ENCODE results near the gene TSHZ2.
"Not testable (repeated sequence)": the region's sequence is repeated elsewhere in the genome, so short reads cannot be mapped to it uniquely, and the experiment has no call there.

The TSHZ2 gene

GRCh38 chr20:53349730-53350129, 377.6 kb downstream of the TSHZ2 start:
- no peak for DNase-seq (ENCODE audit: low spot score)

GRCh38 chr20:53352727-53353440, 380.7 kb downstream of the TSHZ2 start:
- DNase-seq (ENCODE audit: low spot score): no peak

- DNase-seq (ENCODE audit: low spot score): no peak
Observed at GRCh38 chr20:53354314-53354713, 382.2 kb downstream of the TSHZ2 start.

GRCh38 chr20:53355790-53356189, 383.6 kb downstream of the TSHZ2 start:
- DNase-seq (ENCODE audit: low spot score): no peak

GRCh38 chr20:53359425-53359824, 387.3 kb downstream of the TSHZ2 start:
- DNase-seq (ENCODE audit: low spot score): no peak

- DNase-seq (ENCODE audit: low spot score): no peak
Observed at GRCh38 chr20:53360852-53361251, 388.7 kb downstream of the TSHZ2 start.

- DNase-seq (ENCODE audit: low spot score): no peak
Observed at GRCh38 chr20:53362736-53363135, 390.6 kb downstream of the TSHZ2 start.

GRCh38 chr20:53364646-53365045, 392.5 kb downstream of the TSHZ2 start:
- DNase-seq (ENCODE audit: low spot score): peak; percentile 9

GRCh38 chr20:53365076-53365475, 392.9 kb downstream of the TSHZ2 start:
- no peak for DNase-seq (ENCODE audit: low spot score)

- no peak for DNase-seq (ENCODE audit: low spot score)
Observed at GRCh38 chr20:53365539-53366075, 393.4 kb downstream of the TSHZ2 start.

- DNase-seq (ENCODE audit: low spot score): not testable (repeated sequence)
Observed at GRCh38 chr20:53366928-53367327, 394.8 kb downstream of the TSHZ2 start.

- DNase-seq (ENCODE audit: low spot score): no peak
Observed at GRCh38 chr20:53369871-53370270, 397.7 kb downstream of the TSHZ2 start.

- no peak for DNase-seq (ENCODE audit: low spot score)
Observed at GRCh38 chr20:53370345-53370961, 398.3 kb downstream of the TSHZ2 start.

- DNase-seq (ENCODE audit: low spot score): no peak
Observed at GRCh38 chr20:53371216-53371615, 399.1 kb downstream of the TSHZ2 start.

GRCh38 chr20:53376021-53376420, 403.9 kb downstream of the TSHZ2 start:
- DNase-seq (ENCODE audit: low spot score): no peak

GRCh38 chr20:53379014-53379832, 407.1 kb downstream of the TSHZ2 start:
- DNase-seq (ENCODE audit: low spot score): no peak

GRCh38 chr20:53379833-53380120, 407.6 kb downstream of the TSHZ2 start:
- DNase-seq (ENCODE audit: low spot score): no peak

GRCh38 chr20:53381568-53382262, 409.6 kb downstream of the TSHZ2 start:
- no peak for DNase-seq (ENCODE audit: low spot score)

- no peak for DNase-seq (ENCODE audit: low spot score)
Observed at GRCh38 chr20:53382263-53382844, 410.2 kb downstream of the TSHZ2 start.

GRCh38 chr20:53383916-53384315, 411.8 kb downstream of the TSHZ2 start:
- DNase-seq (ENCODE audit: low spot score): no peak

- DNase-seq (ENCODE audit: low spot score): no peak
Observed at GRCh38 chr20:53384392-53384791, 412.2 kb downstream of the TSHZ2 start.

Measured in putamen (tissue), 1 donor.